Esophagus muscularis mucosa (tissue), 4 donors: ENCODE measurements around the gene MKS1. TPM values are rescaled to one million over a fixed set of nuclear protein-coding genes. Genes with fewer than 3 reads are reported as not detected.

Experiments used
- DNase-seq: peaks from one replicate; pipeline ENCODE4 v3.0.0-alpha.2; 2017; ENCODE audit errors: extremely low spot score
- H3K27ac ChIP-seq, 4 donors: fragments of 200-600 bp; sonication (generic); replicated peaks in 1 of 4; 1 replicate in 3 of 4; 2 replicates in 1 of 4; pipeline ENCODE4 v1.5.1; 2016 to 2019; ENCODE audit warnings: mild to moderate bottlenecking in 1 of 4
- H3K27me3 ChIP-seq, 4 donors: fragments of 200-600 bp; sonication (generic); one replicate each; pipeline versions ENCODE4 v1.5.1 to v1.6.0; 2016 to 2019
- H3K36me3 ChIP-seq, 4 donors: fragments of 200-600 bp; sonication (generic); one replicate each; pipeline ENCODE4 v1.5.1; 2016 to 2019
- H3K4me1 ChIP-seq, 4 donors: fragments of 200-600 bp; sonication (generic); one replicate each; pipeline ENCODE4 v1.5.1; 2016 to 2019
- H3K4me3 ChIP-seq, 4 donors: fragments of 200-600 bp; sonication (generic); 1 replicate in 2 of 4; 2 replicates in 2 of 4; pipeline ENCODE4 v1.5.1; 2016 to 2019; ENCODE audit warnings: mild to moderate bottlenecking in 4 of 4, moderate library complexity in 1 of 4
- H3K9me3 ChIP-seq, 4 donors: fragments of 200-600 bp; sonication (generic); 1 replicate in 3 of 4; 2 replicates in 1 of 4; pipeline ENCODE4 v1.5.1; 2016 to 2019
- CTCF ChIP-seq, 3 experiments: fragments of 200-600 bp in 2 of 3; fragments of 450-650 bp in 1 of 3; sonication (generic) in 2 of 3; IDR thresholded peaks; one replicate each; pipeline ENCODE4 v1.5.1; 2017 to 2019; ENCODE audit warnings: antibody characterized with exemption in 3 of 3, mild to moderate bottlenecking in 2 of 3, moderate library complexity in 1 of 3
- EP300 ChIP-seq: sonication (generic); formaldehyde crosslinking; IDR thresholded peaks from one replicate; pipeline ENCODE4 v1.6.1; 2017; ENCODE audit warnings: antibody characterized with exemption
- POLR2A ChIP-seq: fragments of 450-650 bp; IDR thresholded peaks from one replicate; pipeline ENCODE4 v1.6.1; 2017; ENCODE audit warnings: antibody characterized with exemption, moderate library complexity, mild to moderate bottlenecking, low read depth
- POLR2AphosphoS5 ChIP-seq, 2 donors: sonication (generic); formaldehyde crosslinking; IDR thresholded peaks; one replicate each; pipeline ENCODE4 v1.6.1; 2017; ENCODE audit warnings: antibody characterized with exemption in 2 of 2
- WGBS: methylation state at CpG from one replicate; pipeline ENCODE4 v1.1.5; 2018; 5-methylcytosine and 5-hydroxymethylcytosine counted together
- intact Hi-C: fragments of 100-400 bp; cut with DNase I; formaldehyde crosslinking; loops from one replicate; pipeline ENCODE4 v1.15.1; 2023
- total RNA-seq, 4 donors: library from RNA; depleted of rRNA; stranded (reverse); fragments of >200 nt; gene quantifications; one replicate each; pipeline versions ENCODE4 v1.1.0 to v1.2.1, GENCODE V29; 2016

Gene MKS1
- total RNA-seq, 4 donors from 2014 or later = 6.2 to 12.5 (median 6.9) TPM

DNA sequence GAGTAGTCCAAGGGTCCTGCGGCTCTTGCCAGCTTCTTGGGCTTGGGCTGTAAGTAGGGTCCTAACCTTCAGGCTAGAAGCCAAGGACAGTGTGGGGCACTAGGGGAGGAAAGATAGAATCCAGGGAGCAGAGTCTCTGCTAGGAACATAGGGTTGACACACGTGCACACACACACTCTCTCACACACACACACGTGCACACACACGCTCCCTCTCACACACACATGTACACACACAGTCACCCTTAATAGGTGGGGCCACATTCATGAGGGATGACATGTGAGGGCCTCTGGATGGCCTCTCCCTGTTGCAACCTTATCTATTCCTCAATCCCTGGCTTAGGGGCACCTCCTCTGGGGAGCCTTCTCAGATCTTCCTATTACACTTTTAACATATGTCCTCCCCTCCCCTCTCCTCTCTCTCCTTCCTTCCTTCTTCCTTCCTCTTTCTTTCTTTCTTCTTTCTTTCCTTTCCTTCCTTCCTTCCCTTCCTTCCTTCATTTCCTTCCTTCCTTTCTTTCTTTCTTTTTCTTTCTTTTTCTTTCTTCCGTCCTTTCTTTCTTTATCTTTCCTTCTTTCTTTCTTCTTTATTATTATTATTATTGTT is 23.4 kb downstream of the MKS1 start:
- TF ChIP-seq POLR2AphosphoS5 (IDR thresholded peaks at IDR 0.05) = no peak
- no peak for TF ChIP-seq EP300
- no peak for TF ChIP-seq POLR2A
- no peak for TF ChIP-seq CTCF (IDR thresholded peaks at IDR 0.05)
- no peaks in the 10 kb centered on the region for H3K9me3 ChIP-seq
- H3K4me3 ChIP-seq = no peak overlapping the region
- no peak for DNase-seq
- H3K36me3 ChIP-seq = no peaks in the 10 kb centered on the region
- intact Hi-C loops = no loop called here
- no peak overlapping the region for H3K27ac ChIP-seq
- H3K4me1 ChIP-seq = no peaks in the 10 kb centered on the region
- H3K27me3 ChIP-seq = peaks cover 0 to 91% (median 3%) of the 10 kb centered on the region in 4 donors
- WGBS = 88% methylated on average over 5 of the region's 5 CpGs

GRCh38 chr17:58193641-58194255 is 25.3 kb downstream of the MKS1 start:
- H3K4me1 ChIP-seq = no peaks in the 10 kb centered on the region
- TF ChIP-seq EP300 (no peak), POLR2A (no peak), CTCF (IDR thresholded peaks at IDR 0.05) (no peak), POLR2AphosphoS5 (IDR thresholded peaks at IDR 0.05) (no peak)
- H3K4me3 ChIP-seq = no peak overlapping the region
- H3K27me3 ChIP-seq = peaks cover 0 to 92% (median 3%) of the 10 kb centered on the region in 4 donors
- 78% methylated on average over 3 of the region's 18 CpGs for WGBS
- H3K9me3 ChIP-seq = no peaks in the 10 kb centered on the region
- no peak for DNase-seq
- H3K36me3 ChIP-seq = no peaks in the 10 kb centered on the region
- intact Hi-C loops = no loop called here
- H3K27ac ChIP-seq = no peak overlapping the region

- WGBS = 43% methylated on average over 3 of the region's 6 CpGs
- TF ChIP-seq POLR2A = no peak
- TF ChIP-seq POLR2AphosphoS5 (IDR thresholded peaks at IDR 0.05) = no peak
- TF ChIP-seq CTCF (IDR thresholded peaks at IDR 0.05) = no peak
- TF ChIP-seq EP300 = no peak
These were observed 26.4 kb downstream of the MKS1 start, which contains the start of gene EPX for GRCh38 chr17:58192612-58193011. Gene EPX, plus strand, starts transcription at chr17:58192726. Its CDS starts 121 bp downstream, at chr17:58192847.

GRCh38 chr17:58191241-58191896 is 27.7 kb downstream of the MKS1 start:
- WGBS = 42% methylated on average over 10 of the region's 14 CpGs
- no peaks in the 10 kb centered on the region for H3K4me1 ChIP-seq
- no peak for TF ChIP-seq CTCF (IDR thresholded peaks at IDR 0.05)
- TF ChIP-seq POLR2A = no peak
- TF ChIP-seq POLR2AphosphoS5 (IDR thresholded peaks at IDR 0.05) = no peak
- no peak for TF ChIP-seq EP300
- H3K9me3 ChIP-seq = no peaks in the 10 kb centered on the region
- H3K4me3 ChIP-seq = no peak overlapping the region
- intact Hi-C loops = no loop called here
- DNase-seq = no peak
- no peak overlapping the region for H3K27ac ChIP-seq
- H3K27me3 ChIP-seq = peaks cover 0 to 85% (median 3%) of the 10 kb centered on the region in 4 donors
- H3K36me3 ChIP-seq = no peaks in the 10 kb centered on the region

More at GRCh38 chr17:58192612-58193011, 26.4 kb downstream of the MKS1 start, which contains the start of gene EPX:
- H3K4me3 ChIP-seq = no peak within 1 kb of the TSS
- intact Hi-C loops = no loop called here
- H3K9me3 ChIP-seq = no peaks in the 10 kb centered on the region
- H3K27me3 ChIP-seq = peaks cover 0 to 85% (median 3%) of the 10 kb centered on the region in 4 donors
- no peak for DNase-seq
- no peaks in the 10 kb centered on the region for H3K36me3 ChIP-seq
- H3K27ac ChIP-seq = no peak within 1 kb of the TSS
- no peaks in the 10 kb centered on the region for H3K4me1 ChIP-seq
